Panc1 (cell line): Measurements from ENCODE around the gene NR1I3. TPM values are rescaled to one million over a fixed set of nuclear protein-coding genes. Genes with fewer than 3 reads are reported as not detected.

ENCODE experiments used
- ATAC-seq: fragments of 200-7000 bp; cut with Tn5 transposase; 2 replicates; pipeline ENCODE4 v1.9.1; 2020; ENCODE audit warnings: mild to moderate bottlenecking, moderate library complexity
- BruUV-seq: library from RNA; stranded (reverse); fragments of 400-500 nt; replicated peaks from 2 replicates; lab custom pipeline; 2021; lab: Mats Ljungman, UMichigan
- CTCF ChIA-PET: fragments of 300-600 bp; sonication (Branson Sonifier 250); formaldehyde crosslinking; loops from one replicate; lab custom pipeline; 2022; ENCODE audit warnings: antibody characterized with exemption; lab: Charles Lee
- POLR2A ChIA-PET: fragments of 300-600 bp; sonication (Branson Sonifier 250); formaldehyde crosslinking; loops from one replicate; lab custom pipeline; 2022; ENCODE audit warnings: antibody characterized with exemption; lab: Charles Lee
- DNase-seq: peaks from one replicate; pipeline ENCODE4 v3.0.0-alpha.2; 2010; ENCODE audit warnings: low read depth, low spot score
- H3K27ac ChIP-seq: 2 replicates; pipeline ENCODE4 v1.5.1; 2011; ENCODE audit warnings: mild to moderate bottlenecking, low read length, inconsistent platforms
- H3K27me3 ChIP-seq: fragments of 200-500 bp; sonication (Bioruptor generic); 2 replicates; pipeline ENCODE4 v1.6.0; 2014; ENCODE audit warnings: low read length, inconsistent platforms; ENCODE audit not compliant: control insufficient read depth, insufficient read depth
- H3K36me3 ChIP-seq: fragments of 200-500 bp; sonication (Bioruptor generic); 2 replicates; pipeline ENCODE4 v1.5.1; 2014; ENCODE audit warnings: inconsistent platforms, mild to moderate bottlenecking, low read length, moderate library complexity; ENCODE audit not compliant: control insufficient read depth, insufficient read depth
- H3K4me1 ChIP-seq: 2 replicates; pipeline ENCODE4 v1.5.1; 2011; ENCODE audit warnings: inconsistent platforms, mild to moderate bottlenecking, low read length, moderate library complexity; ENCODE audit not compliant: control insufficient read depth, insufficient read depth
- H3K4me3 ChIP-seq, 2 experiments: 2 replicates each; pipeline ENCODE4 v1.5.1; 2011 to 2012; ENCODE audit warnings: low read depth in 2 of 2, low read length in 2 of 2, mild to moderate bottlenecking in 2 of 2, inconsistent platforms in 1 of 2, moderate library complexity in 1 of 2
- H3K9me3 ChIP-seq: fragments of 200-500 bp; sonication (Bioruptor generic); 2 replicates; pipeline ENCODE4 v1.5.1; 2014; ENCODE audit warnings: low read depth, mild to moderate bottlenecking, inconsistent platforms, low read length, moderate library complexity; ENCODE audit not compliant: control insufficient read depth, insufficient read depth
- CTCF ChIP-seq: fragments of 450-650 bp; IDR thresholded peaks from 2 replicates; pipeline ENCODE4 v1.5.1; 2017; ENCODE audit warnings: mild to moderate bottlenecking
- POLR2AphosphoS5 ChIP-seq: IDR thresholded peaks from 2 replicates; pipeline ENCODE4 v1.6.1; 2012; ENCODE audit warnings: mild to moderate bottlenecking, low read depth, low read length, moderate library complexity
- REST ChIP-seq, 2 experiments: IDR thresholded peaks; 2 replicates each; pipeline ENCODE4 v1.6.1; 2011 to 2012; ENCODE audit warnings: low read depth in 2 of 2, control low read depth in 1 of 2, low read length in 1 of 2, mild to moderate bottlenecking in 1 of 2, moderate library complexity in 1 of 2; ENCODE audit not compliant: insufficient read depth in 1 of 2
- SIN3A ChIP-seq: IDR thresholded peaks from 2 replicates; pipeline ENCODE4 v1.6.1; 2012; ENCODE audit warnings: low read depth, mild to moderate bottlenecking, low read length, moderate library complexity, borderline replicate concordance; ENCODE audit not compliant: insufficient read depth
- TCF7L2 ChIP-seq: IDR thresholded peaks from 2 replicates; pipeline ENCODE4 v1.6.1; 2011; ENCODE audit warnings: mild to moderate bottlenecking, low read depth, low read length, inconsistent platforms
- in situ Hi-C: cut with HindIII; loops from 2 replicates; pipeline ENCODE4 v1.10.0; 2016; ENCODE audit warnings: low sequenced_read_pairs, low pct_unique_long_range_greater_than_20kb
- intact Hi-C: fragments of 100-400 bp; cut with micrococcal nuclease; formaldehyde crosslinking; loops from one replicate; pipeline ENCODE4 v1.10.0; 2022; ENCODE audit not compliant: unreplicated experiment
- total RNA-seq: library from RNA; stranded (reverse); gene quantifications from one replicate; pipeline ENCODE4 v1.2.1, GENCODE V29; 2021; ENCODE audit not compliant: unreplicated experiment

Gene NR1I3
- total RNA-seq, 1 experiment from 2014 or later = not detected

GRCh38 chr1:161282991-161283390 lies 45.0 kb upstream of the NR1I3 start:
- no TSS peak for BruUV-seq
- ChIA-PET CTCF (no interaction called here), POLR2A (interaction anchor here (0.7 kb wide), 1 partner anchor 25 kb away, joined by 3 read pairs; no protein-coding TSS in a partner anchor)
- peaks cover 22% of the 10 kb centered on the region for H3K27me3 ChIP-seq
- in situ Hi-C loops = no loop called here
- no peak for DNase-seq
- ATAC-seq = no peak
- intact Hi-C loops = no loop called here
- no peaks in the 10 kb centered on the region for H3K9me3 ChIP-seq
- no peaks in the 10 kb centered on the region for H3K36me3 ChIP-seq
- no peaks in the 10 kb centered on the region for H3K4me1 ChIP-seq
- TF ChIP-seq TCF7L2 = no peak
- no peak for TF ChIP-seq CTCF
- TF ChIP-seq POLR2AphosphoS5 = no peak
- TF ChIP-seq REST (IDR thresholded peaks at IDR 0.05; ENCODE audit: insufficient read depth in 1 of 2, low read depth in 2 of 2, low read length in 1 of 2) = no peak
- no peak for TF ChIP-seq SIN3A
- H3K4me3 ChIP-seq = no peak overlapping the region
- no peak overlapping the region for H3K27ac ChIP-seq

- no peak for DNase-seq
- in situ Hi-C loops = no loop called here
- no peaks in the 10 kb centered on the region for H3K36me3 ChIP-seq
- no peak for ATAC-seq
- H3K4me3 ChIP-seq = no peak overlapping the region
- no peak for TF ChIP-seq POLR2AphosphoS5
- TF ChIP-seq REST (IDR thresholded peaks at IDR 0.05; ENCODE audit: insufficient read depth in 1 of 2, low read depth in 2 of 2, low read length in 1 of 2) = no peak
- no peak for TF ChIP-seq CTCF
- TF ChIP-seq SIN3A = no peak
- no peak for TF ChIP-seq TCF7L2
- BruUV-seq = no TSS peak
- H3K27ac ChIP-seq = no peak overlapping the region
- POLR2A ChIA-PET = interaction anchor here (0.5 kb wide), 1 partner anchor 26 kb away, joined by 4 read pairs; no protein-coding TSS in a partner anchor
- intact Hi-C loops = no loop called here
- H3K27me3 ChIP-seq = peaks cover 8% of the 10 kb centered on the region; the same call in 1 of the 2 replicates
- no peaks in the 10 kb centered on the region for H3K9me3 ChIP-seq
- no peaks in the 10 kb centered on the region for H3K4me1 ChIP-seq
- CTCF ChIA-PET = no interaction called here
Observed at GRCh38 chr1:161274874-161275273, 36.9 kb upstream of the NR1I3 start.
